Stimulated activated CD4-positive, alpha-beta T cell treated with anti-CD3 and anti-CD28 coated beads, TNF-alpha, amount 100 ng/mL, for 1 hour (primary cell): Measurements from ENCODE around the gene LENG1.
"Not testable (repeated sequence)": the region's sequence is repeated elsewhere in the genome, so short reads cannot be mapped to it uniquely, and the experiment has no call there.

Source experiments
- DNase-seq, 3 donors: peaks; one replicate each; pipeline ENCODE4 v3.0.0-alpha.2; 2020; ENCODE audit warnings: low read depth in 3 of 3, low spot score in 1 of 3

The LENG1 gene

DNA sequence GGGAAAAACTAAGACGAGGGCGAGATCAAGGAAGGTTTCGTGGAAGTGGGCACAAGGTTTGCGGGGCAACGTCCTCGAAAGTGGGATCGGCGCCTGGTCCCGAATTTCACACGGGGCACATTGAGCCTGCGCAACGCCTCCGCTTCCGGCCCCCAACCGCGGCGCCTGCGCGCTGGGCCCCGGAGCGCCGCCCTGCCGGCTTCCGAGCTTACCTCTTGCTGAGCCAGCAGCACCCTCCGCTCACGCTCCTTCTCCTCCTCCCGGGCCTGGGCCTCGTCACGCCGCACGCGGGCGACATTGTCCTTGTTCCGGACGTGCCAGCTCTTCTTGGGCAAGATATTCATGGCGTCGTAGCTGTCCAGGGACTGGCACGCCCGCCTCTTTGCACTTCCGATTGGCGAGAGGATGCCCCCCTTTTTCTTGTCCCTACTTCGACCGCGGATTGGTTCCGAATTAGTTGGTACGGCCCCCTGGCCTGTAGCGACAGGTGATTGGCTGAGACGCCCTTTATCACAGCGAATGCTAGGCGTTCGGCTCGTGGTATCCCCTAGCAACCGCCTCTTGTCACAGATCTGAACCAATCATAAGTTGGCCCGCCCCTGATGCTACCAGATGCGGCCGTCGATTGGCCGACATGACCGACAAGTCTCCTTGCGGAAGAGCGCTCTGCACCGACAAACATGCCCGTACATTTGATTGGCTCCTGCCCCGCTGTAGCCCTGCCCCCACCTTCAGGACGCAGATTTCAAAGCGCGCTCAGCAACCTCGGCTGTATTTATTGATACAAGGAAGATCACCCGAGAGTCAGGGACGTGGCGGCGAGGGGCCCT is at the start of gene LENG1:
Gene LENG1, minus strand, starts transcription at position 370 of the 830 bp plus-strand sequence. Its CDS starts 26 bp downstream, at position 344.
- DNase-seq: peak; percentile 85 to 99 (median 95)

DNA sequence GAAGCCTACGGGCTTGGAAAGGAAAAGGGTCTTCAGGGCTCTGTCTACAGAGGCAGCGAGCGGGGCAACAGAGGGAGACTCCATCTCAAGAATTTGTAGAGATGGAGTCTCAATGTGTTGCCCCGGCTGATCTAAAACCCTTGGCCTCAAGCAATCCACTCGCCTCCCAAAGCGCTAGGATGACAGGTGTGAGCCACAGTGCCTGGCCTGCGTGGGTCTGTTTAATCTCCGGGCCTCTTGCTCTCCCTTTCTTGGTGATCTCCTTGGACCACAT is 49.2 kb upstream of the LENG1 start:
- DNase-seq: no peak

DNA sequence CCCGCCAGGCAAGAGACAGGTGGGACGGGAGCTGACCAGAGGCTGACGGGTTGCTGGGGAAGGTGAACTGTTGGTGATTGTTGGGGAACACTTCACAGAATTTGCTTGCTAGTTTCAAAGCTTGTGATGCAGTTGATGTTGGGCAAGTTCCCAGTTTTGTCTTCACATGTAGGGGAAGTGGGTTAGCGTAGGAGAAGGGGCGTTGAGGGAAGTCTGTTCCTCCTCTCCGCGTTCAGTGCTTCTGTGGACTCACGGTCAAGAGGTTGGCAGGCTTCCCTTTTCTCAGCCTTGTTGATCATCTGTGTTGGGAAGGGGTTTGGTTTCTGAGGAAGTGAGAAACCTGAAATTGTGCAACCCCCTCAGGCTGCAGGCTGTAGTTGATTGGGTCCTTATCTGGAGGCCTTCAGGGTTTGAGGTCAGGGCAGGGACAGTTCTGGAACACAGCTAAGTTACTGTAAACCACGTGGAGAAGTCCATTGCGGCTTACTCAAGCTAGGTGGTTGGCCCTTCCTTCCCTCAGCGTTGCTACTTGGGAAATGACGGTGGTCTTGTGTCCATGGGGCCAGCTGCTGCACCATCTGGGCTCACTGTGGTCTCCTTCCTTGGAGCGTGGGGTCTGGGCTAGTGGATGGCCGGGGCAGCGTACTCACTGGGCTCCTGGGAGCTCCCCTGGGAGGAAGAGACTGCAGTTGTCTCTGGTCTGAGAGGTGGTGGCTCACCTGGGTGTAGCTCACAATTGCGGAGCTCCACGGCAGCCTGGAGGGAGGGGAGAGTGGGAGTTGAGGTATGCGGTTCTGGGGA is 48.7 kb upstream of the LENG1 start:
- no peak for DNase-seq

DNA sequence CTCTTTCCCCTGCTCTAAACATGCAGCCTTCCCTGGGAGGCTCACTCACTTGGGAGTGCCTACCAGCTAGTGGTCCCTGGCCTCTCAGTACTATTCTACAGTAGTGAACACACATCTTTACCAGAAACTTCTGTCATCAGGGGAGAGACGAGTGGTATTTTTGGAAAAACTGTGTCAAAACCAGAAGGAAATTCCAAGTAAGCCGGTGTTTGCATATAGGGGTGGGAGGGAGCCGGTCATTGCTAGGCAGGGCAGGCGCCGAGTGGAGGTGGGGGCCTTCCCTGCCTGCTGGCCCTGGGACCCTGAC is 48.1 kb upstream of the LENG1 start:
- DNase-seq: no peak

DNA sequence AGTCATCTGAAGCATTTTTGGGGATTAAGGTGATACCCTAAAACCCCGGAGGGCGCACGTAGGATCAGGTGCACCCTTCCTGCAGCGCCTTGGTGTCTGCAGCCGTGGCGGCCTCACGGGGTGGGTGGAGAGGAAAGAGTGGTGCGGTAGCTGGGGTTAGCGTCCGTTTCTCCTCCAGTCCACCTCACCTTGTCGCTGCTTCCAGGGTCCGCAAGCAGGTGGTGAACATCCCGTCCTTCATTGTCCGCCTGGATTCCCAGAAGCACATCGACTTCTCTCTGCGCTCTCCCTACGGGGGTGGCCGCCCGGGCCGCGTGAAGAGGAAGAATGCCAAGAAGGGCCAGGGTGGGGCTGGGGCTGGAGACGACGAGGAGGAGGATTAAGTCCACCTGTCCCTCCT is 47.7 kb upstream of the LENG1 start:
- not testable (repeated sequence) for DNase-seq

DNA sequence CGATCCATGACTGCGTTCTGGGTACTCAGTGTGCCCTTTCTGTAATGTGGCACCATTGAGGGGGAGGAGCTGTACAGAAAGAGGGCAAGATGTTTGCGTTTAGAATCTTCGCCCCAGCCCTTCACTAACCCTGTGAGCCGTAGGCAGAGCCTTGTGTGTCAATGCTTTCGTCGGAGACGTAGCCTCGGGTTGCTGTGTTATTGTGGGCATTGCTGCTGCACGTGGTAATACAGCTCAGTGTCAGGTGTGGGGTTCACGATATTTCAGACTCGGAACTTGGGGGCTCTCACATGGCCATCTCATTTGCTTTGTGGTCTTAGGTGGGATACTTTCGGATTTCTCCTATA is 47.3 kb upstream of the LENG1 start:
- no peak for DNase-seq

DNA sequence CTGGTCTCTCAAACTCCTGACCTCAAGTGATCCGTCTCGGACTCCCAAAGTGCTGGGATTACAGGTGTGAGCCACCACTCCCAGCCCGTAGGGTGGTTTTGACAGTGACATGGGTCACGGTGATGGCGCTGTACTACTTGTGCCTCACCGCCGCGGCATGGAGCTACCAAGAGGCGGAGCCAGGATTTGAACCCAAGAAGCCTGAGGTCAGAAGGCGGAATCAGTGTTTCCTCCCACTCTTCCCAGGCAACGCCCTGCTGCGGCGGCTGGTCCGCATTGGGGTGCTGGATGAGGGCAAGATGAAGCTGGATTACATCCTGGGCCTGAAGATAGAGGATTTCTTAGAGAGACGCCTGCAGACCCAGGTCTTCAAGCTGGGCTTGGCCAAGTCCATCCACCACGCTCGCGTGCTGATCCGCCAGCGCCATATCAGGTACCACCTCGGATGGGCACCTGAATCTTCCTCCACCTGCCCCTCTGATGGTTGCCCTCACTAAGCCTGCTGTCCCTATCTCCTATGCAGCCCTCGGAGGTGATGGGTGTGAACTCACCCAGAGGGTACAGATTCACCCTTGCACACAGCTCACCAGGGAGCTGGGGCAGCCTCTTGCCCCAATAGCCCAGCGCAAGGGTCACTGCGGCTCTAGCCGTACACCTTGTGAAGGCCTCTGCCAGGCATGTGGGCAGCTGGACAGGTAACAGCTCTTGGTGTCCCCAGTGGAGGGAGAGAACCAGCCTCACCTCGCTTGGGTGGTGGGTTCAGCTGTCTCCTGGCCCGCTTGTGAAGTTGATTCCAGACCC is 46.7 kb upstream of the LENG1 start:
- DNase-seq: no peak

DNA sequence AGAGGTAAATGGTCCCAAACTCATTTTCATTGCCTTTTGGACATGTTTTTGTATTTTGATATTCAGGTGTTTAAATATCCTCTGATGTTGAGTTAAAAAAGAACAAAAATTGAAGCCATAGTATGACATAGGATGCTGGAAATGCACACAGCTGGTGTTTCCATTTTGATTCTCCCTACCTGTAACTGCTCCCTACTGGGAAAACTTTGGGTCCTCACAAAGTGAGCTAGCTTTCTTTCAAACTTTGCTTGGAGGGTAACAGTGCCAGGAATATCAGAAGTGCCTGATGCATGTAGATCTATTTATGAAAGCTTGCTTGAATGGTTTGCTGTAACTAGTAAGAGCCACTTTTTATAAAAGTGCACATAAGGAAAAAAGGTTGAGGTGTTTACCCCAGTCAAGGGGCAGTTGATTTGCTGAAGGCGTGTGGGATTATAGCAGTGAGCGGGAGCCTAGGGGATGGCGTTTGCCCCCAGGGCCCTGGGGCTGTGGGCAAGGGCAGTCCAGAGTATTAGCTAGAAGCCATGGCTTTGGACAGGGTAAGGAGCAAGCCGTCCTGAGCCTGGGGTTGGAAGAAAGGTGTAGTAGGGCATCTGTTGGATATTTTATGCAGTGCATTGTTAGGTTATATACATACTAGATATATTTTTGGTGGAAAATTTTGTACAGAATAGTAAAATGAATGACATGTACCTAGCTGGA is 45.4 kb upstream of the LENG1 start:
- DNase-seq: no peak

DNA sequence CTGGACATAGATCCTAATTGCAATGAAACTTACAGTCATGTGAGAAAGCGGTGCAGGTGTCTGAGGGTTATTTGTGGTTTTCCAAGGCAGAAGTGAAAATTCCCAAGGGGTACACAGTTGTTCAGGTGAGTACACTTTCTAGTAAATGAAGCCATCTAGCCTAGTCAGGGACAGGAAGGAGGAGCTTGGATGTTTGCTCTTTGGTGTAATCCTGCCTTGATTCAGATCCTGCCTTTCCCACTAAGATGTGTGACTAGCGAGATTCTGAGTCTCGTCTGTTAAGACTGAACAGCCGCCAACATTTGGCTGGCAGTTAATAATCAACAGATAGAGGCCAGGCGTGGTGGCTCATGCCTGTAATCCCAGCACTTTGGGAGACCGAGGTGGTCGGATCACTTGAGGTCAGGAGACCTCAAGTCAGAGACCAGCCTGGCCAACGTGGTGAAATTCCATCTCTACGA is 43.7 kb upstream of the LENG1 start:
- DNase-seq: no peak

DNA sequence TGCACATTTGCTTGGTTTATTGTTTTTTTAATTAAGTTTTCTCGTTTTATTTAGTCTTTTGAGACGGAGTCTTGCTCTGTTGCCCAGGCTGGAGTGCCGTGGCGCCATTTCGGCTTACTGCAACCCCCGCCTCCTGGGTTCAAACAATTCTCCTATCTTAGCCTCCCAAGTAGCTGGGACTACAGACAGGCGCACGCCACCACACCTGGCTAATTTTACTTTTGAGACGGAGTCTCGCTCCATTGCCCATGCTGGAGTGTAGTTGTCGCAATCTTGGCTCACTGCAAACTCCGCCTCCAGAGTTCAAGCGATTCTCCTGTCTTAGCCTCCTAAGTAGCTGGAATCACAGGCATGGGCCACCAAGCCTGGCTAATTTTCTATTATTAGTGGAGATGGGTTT is 42.5 kb upstream of the LENG1 start:
- DNase-seq: no peak

DNA sequence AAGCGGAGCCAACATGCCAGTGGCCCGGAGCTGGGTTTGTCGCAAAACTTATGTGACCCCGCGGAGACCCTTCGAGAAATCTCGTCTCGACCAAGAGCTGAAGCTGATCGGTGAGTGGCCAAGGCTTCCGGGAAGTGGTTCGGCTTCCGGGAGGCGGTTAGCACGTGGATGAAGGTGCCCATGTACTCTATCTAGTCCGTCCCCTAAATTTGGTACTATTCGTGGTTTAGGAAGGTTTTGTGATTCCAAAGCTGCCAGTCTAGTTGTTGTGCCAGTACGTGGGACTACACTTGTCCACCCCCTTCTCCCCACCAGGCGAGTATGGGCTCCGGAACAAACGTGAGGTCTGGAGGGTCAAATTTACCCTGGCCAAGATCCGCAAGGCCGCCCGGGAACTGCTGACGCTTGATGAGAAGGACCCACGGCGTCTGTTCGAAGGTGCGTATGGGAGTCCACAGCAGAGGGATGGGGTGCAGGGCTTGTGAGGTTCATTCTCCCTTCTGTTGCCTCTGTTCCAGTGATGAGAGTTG is 41.7 kb upstream of the LENG1 start:
- no peak for DNase-seq

DNA sequence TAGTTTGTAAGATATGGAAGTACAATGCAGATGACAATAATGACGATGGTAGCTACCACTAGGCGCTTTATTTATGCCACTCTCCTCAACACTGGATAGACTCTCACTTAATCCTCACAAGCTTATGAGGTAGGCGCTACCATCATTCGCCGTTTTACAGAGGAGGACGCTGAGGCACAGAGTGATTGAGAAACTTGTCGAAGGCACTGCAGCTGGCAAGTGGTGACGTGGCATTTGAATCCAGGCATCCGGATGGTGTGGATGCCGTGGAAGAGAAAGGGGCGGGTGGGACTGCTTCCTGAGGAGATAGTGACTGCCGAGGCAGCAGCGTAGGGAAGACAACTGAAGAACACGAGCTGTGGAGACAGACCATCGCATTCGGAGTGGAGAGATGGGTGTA is 39.9 kb upstream of the LENG1 start:
- no peak for DNase-seq

DNA sequence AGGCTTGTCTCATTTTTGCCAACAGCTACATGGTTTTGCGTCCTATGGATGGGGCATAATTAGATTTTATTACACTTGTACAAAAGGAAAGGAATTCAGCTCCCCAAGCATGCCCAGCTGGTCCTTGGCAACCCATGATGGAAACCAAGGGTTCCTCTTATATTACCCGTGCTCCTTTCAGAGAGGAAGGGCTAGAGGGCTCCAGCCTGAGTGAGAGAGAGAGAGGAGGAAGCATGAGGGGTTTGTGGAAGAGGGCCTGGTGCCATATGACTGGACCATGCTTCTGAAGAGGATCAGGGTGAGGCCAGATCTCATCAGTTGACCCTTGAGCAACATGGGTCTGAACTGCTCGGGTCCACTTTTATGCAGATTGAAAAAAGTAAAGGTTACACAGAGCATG is 37.6 kb upstream of the LENG1 start:
- no peak for DNase-seq

DNA sequence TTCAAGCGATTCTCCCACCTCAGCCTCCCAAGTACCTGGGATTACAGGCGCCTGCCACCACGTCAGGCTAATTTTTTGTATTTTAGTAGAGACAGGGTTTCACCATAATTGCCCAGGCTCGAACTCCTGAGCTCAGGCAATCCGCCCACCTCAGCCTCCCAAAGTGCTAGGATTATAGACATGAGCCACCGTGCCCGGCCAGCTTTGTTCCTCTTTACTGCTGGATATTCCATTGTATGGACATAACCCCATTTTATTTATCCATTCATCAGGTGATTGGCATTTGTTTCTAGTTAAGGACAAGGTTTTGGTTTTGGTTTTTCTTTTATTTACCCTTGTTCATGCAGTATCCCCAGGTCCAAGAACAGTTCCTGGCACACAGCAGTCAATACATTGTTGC is 37.0 kb upstream of the LENG1 start:
- no peak for DNase-seq

DNA sequence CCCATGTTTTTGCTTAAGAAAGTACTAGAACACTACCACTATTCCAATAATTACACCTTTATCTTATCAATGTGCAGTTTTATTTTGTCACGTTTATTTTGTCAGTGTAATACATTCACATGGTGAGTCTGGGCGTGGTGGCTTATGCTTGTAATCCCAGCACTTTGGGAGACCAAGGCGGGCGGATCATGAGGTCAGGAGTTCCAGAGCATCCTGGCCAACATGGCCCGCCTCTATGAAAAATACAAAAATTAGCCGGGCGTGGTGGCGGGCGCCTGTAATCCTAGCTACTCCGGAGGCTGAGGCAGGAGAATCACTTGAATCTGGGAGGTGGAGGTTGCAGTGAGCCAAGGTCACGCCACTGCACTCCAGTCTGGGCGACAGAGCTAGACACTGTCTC is 34.9 kb upstream of the LENG1 start:
- DNase-seq: not testable (repeated sequence)

DNA sequence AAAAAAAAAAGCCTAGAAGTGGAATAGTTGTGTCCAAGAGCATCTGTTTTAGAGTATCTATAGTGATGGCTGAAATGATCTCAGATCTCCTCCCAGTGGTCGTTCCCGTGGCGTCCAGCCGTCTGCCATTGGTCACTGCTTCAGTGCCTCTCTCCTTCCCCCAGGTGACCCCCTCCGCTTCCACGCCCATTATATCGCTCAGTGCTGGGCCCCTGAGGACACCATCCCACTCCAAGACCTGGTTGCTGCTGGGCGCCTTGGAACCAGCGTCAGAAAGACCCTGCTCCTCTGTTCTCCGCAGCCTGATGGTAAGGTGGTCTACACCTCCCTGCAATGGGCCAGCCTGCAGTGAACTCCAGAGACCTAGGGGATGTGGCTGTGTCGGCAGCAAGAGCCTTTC is 33.5 kb upstream of the LENG1 start:
- DNase-seq: no peak

DNA sequence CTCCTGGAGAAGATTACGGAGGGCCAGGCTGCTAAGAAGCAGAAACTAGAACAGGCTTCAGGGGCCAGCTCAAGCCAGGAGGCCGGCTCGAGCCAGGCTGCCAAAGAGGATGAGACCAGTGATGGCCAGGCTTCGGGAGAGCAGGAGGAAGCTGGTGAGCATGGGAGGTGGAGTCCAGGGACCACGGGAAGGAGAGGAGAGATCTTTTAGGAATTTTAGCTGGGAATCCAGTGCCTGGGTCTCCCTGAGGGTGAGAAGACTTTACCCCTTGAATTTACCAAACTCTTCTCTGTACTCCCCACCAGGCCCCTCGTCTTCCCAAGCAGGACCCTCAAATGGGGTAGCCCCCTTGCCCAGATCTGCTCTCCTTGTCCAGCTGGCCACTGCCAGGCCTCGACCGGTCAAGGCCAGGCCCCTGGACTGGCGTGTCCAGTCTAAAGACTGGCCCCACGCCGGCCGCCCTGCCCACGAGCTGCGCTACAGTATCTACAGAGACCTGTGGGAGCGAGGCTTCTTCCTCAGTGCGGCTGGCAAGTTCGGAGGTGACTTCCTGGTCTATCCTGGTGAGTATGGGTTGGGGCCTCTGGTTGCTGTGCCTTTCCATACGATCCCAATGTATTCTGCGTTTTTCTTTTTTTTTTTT is 32.4 kb upstream of the LENG1 start:
- no peak for DNase-seq

DNA sequence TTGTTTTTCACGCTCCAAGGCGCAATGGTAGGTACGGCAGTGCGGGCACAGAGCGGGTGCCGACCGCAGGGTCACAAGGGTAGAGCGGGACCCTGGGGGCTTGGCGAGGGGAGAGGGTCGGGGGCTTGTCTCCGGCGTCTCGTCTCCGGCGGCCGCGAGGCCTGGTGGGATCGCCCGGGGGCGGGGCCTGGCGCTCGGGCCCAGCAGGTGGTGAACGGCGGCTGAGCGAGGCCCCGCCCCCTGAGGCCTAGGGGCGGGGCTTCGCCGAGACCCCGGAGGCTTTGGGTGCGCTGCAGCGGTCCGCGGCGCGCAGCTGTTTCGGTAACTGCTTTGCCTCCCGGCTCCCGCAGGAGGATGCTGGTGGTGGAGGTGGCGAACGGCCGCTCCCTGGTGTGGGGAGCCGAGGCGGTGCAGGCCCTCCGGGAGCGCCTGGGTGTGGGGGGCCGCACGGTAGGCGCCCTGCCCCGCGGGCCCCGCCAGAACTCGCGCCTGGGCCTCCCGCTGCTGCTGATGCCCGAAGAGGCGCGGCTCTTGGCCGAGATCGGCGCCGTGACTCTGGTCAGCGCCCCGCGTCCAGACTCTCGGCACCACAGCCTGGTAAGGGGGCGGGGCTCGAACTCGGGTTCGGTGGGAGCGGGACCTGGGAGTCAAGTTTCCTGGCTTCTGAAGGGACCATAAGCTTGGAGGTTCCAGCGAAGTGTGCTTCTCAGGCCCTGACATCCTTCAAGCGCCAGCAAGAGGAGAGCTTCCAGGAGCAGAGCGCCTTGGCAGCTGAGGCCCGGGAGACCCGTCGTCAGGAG is 31.7 kb upstream of the LENG1 start, which contains the start of gene TSEN34:
Gene TSEN34, plus strand, starts transcription at position 298 of the 800 bp plus-strand sequence. Its CDS starts 57 bp downstream, at position 355.
- peak; percentile 70 to 81 (median 75) for DNase-seq

DNA sequence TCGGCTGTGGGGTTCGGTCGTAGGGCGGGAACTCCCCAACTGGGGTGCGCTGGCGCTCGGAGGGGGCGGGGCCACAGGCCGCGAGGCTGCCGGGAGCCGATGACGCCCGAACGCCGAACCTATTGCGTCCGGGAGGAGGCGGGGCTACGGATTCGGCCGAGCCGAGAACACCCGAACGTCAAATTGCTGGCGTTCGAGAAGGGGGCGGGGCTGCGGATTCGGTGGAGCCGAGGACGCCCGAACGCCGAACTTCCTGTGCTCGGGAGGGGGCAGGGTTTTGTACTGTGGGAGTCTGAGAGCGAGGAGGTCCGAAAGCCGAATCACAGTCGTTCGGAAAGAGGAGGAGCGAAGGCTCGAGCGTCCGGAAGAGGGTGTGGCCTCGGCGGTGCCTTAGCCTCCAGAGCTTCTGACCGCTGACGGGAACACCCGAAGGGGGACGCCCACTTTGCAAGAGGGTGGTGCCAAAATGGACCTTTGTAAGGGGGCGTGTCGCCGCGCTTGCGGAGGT is 31.0 kb upstream of the LENG1 start:
- DNase-seq: peak; percentile 99 to 100 (median 100)
